Testis (tissue), 3 donors: ENCODE results near the gene MACO1. TPM values are rescaled to one million over a fixed set of nuclear protein-coding genes. Genes with fewer than 3 reads are reported as not detected.
"Not testable (repeated sequence)": the region's sequence is repeated elsewhere in the genome, so short reads cannot be mapped to it uniquely, and the experiment has no call there.

Experiments
- DNase-seq: peaks from one replicate; pipeline ENCODE4 v3.0.0-alpha.2; 2019
- H3K27ac ChIP-seq, 2 donors: fragments of 200-600 bp; sonication (generic); one replicate each; pipeline ENCODE4 v1.5.1; 2019
- H3K27me3 ChIP-seq: fragments of 200-600 bp; sonication (generic); one replicate; pipeline ENCODE4 v1.5.1; 2019
- H3K36me3 ChIP-seq: fragments of 200-600 bp; sonication (generic); one replicate; pipeline ENCODE4 v1.5.1; 2017; ENCODE audit warnings: low read depth; ENCODE audit errors: missing control alignments
- H3K4me1 ChIP-seq: fragments of 200-600 bp; sonication (generic); one replicate; pipeline ENCODE4 v1.5.1; 2019
- H3K4me3 ChIP-seq, 2 donors: fragments of 200-600 bp; sonication (generic); one replicate each; pipeline ENCODE4 v1.5.1; 2017 to 2019
- H3K9me3 ChIP-seq: fragments of 200-600 bp; sonication (generic); one replicate; pipeline ENCODE4 v1.5.1; 2017
- CTCF ChIP-seq, 3 experiments: fragments of 450-650 bp in 2 of 3; fragments of 200-600 bp in 1 of 3; sonication (generic) in 1 of 3; IDR thresholded peaks; one replicate each; pipeline ENCODE4 v1.5.1; 2016 to 2019; ENCODE audit warnings: antibody characterized with exemption in 3 of 3, mild to moderate bottlenecking in 2 of 3, moderate library complexity in 1 of 3
- POLR2A ChIP-seq: fragments of 450-650 bp; IDR thresholded peaks from one replicate; pipeline ENCODE4 v1.6.1; 2017; ENCODE audit warnings: antibody characterized with exemption, mild to moderate bottlenecking, moderate library complexity
- WGBS, 2 donors: methylation state at CpG; one replicate each; pipeline ENCODE4 v1.1.5; 2018; 5-methylcytosine and 5-hydroxymethylcytosine counted together
- intact Hi-C: fragments of 100-400 bp; cut with DNase I; formaldehyde crosslinking; loops from one replicate; pipeline ENCODE4 v1.15.1; 2023; ENCODE audit warnings: low total_unique reads
- polyA plus RNA-seq: library from polyadenylated mRNA; stranded (reverse); fragments of 350-450 nt; fragmentation: Illumina TruSeq; extraction: RNeasy Lipid Tissue Mini Kit (QIAGEN cat#74804); gene quantifications from one replicate; pipeline ENCODE4 v1.2.3, GENCODE V29; 2014; ENCODE audit warnings: low read depth, low replicate concordance; ENCODE audit not compliant: insufficient read depth
- total RNA-seq, 2 donors: library from RNA; depleted of rRNA; stranded (reverse); fragments of >200 nt; gene quantifications; one replicate each; pipeline ENCODE4 v1.2.3, GENCODE V29; 2016

Gene MACO1
- total and polyA plus RNA-seq, 3 donors from 2014 or later: 22.1 to 51.3 (median 25.4) TPM

- H3K36me3 ChIP-seq: no peaks in the 10 kb centered on the region
- no peaks in the 10 kb centered on the region for H3K4me1 ChIP-seq
- H3K4me3 ChIP-seq: no peak overlapping the region
- H3K9me3 ChIP-seq: no peaks in the 10 kb centered on the region
- DNase-seq: no peak
- intact Hi-C loops: no loop called here
- H3K27ac ChIP-seq: no peak overlapping the region
- H3K27me3 ChIP-seq: no peaks in the 10 kb centered on the region
- TF ChIP-seq CTCF (IDR thresholded peaks at IDR 0.05): no peak
- 95 to 98% methylated on average over 2 of the region's 2 CpGs for WGBS, 2 donors
These were observed 20.2 kb downstream of the MACO1 start for GRCh38 chr1:25450891-25451290.

- no peak for TF ChIP-seq CTCF (IDR thresholded peaks at IDR 0.05)
- no peak for TF ChIP-seq POLR2A
- no peak for DNase-seq
- Histone ChIP-seq H3K27ac (no peak overlapping the region), H3K36me3 (no peaks in the 10 kb centered on the region), H3K4me3 (no peak overlapping the region), H3K4me1 (no peaks in the 10 kb centered on the region), H3K9me3 (no peaks in the 10 kb centered on the region), H3K27me3 (no peaks in the 10 kb centered on the region)
- 95 to 99% methylated on average over 3 of the region's 3 CpGs for WGBS, 2 donors
- intact Hi-C loops: no loop called here
These were observed 21.2 kb downstream of the MACO1 start for GRCh38 chr1:25451908-25452307.

- intact Hi-C loops: no loop called here
- TF ChIP-seq CTCF (IDR thresholded peaks at IDR 0.05): no peak
- TF ChIP-seq POLR2A: no peak
- no peak overlapping the region for H3K27ac ChIP-seq
- no peak for DNase-seq
- no peaks in the 10 kb centered on the region for H3K27me3 ChIP-seq
- no peak overlapping the region for H3K4me3 ChIP-seq
- no peaks in the 10 kb centered on the region for H3K36me3 ChIP-seq
- 92 to 93% methylated on average over 4 of the region's 4 CpGs for WGBS, 2 donors
- H3K4me1 ChIP-seq: no peaks in the 10 kb centered on the region
- no peaks in the 10 kb centered on the region for H3K9me3 ChIP-seq
These were observed 25.8 kb downstream of the MACO1 start for GRCh38 chr1:25456502-25456901.

GRCh38 chr1:25458541-25459298 is 28.0 kb downstream of the MACO1 start:
- no peak overlapping the region for H3K4me3 ChIP-seq
- no peaks in the 10 kb centered on the region for H3K27me3 ChIP-seq
- H3K4me1 ChIP-seq: no peaks in the 10 kb centered on the region
- intact Hi-C loops: no loop called here
- no peaks in the 10 kb centered on the region for H3K9me3 ChIP-seq
- 79 to 91% methylated on average over 7 of the region's 7 CpGs for WGBS, 2 donors
- TF ChIP-seq CTCF (IDR thresholded peaks at IDR 0.05) (no peak), POLR2A (no peak)
- DNase-seq: no peak
- no peak overlapping the region for H3K27ac ChIP-seq
- no peaks in the 10 kb centered on the region for H3K36me3 ChIP-seq

- intact Hi-C loops: no loop called here
- Histone ChIP-seq H3K4me3 (no peak overlapping the region), H3K4me1 (no peaks in the 10 kb centered on the region), H3K27ac (no peak overlapping the region), H3K27me3 (no peaks in the 10 kb centered on the region), H3K9me3 (no peaks in the 10 kb centered on the region), H3K36me3 (no peaks in the 10 kb centered on the region)
- 66 to 82% methylated on average over 3 of the region's 3 CpGs for WGBS, 2 donors
- TF ChIP-seq CTCF (IDR thresholded peaks at IDR 0.05) (no peak), POLR2A (no peak)
- no peak for DNase-seq
These were observed 29.3 kb downstream of the MACO1 start for GRCh38 chr1:25460020-25460419.

GRCh38 chr1:25460816-25461215 is 30.1 kb downstream of the MACO1 start:
- H3K27me3 ChIP-seq, H3K27ac ChIP-seq, H3K9me3 ChIP-seq, intact Hi-C loops, DNase-seq, H3K4me1 ChIP-seq, H3K36me3 ChIP-seq, H3K4me3 ChIP-seq: not testable (repeated sequence)
- WGBS, 2 donors: 82 to 83% methylated on average over 4 of the region's 4 CpGs
